Measurements from ENCODE around the gene GFRA1.

GRCh38 chr10:116138897-116139296 lies 134.1 kb downstream of the GFRA1 start:
- no peak for TF ChIP-seq CTCF (IDR thresholded peaks at IDR 0.05; ENCODE audit: borderline replicate concordance, extremely low read depth, low read length, poor library complexity, severe bottlenecking)
- no peak for TF ChIP-seq EZH2 (IDR thresholded peaks at IDR 0.05; ENCODE audit: borderline replicate concordance, low read depth, low read length, severe bottlenecking)
